ENCODE results near the gene MYO3B. TPM values are rescaled to one million over a fixed set of nuclear protein-coding genes. Genes with fewer than 3 reads are reported as not detected.

The MYO3B gene
- total and polyA plus RNA-seq, 2 donors (not counting 1 experiment from before 2014, with no cell fraction given), result not detected

- POLR2A ChIA-PET, result no interaction called here
- CTCF ChIA-PET, result interaction anchor here (3.5 kb wide), 1 partner anchor 450 kb away, joined by 16 read pairs; no protein-coding TSS in a partner anchor
- Histone ChIP-seq H3K4me1 (ENCODE audit: control insufficient read depth in 2 of 2, insufficient read depth in 2 of 2, low read length in 2 of 2) (no peaks in the 10 kb centered on the region), H3K27ac (ENCODE audit: low read length in 2 of 2) (no peak overlapping the region), H3K9ac (ENCODE audit: low read length) (no peak overlapping the region), H3K79me2 (ENCODE audit: control insufficient read depth, insufficient read depth, low read length) (no peaks in the 10 kb centered on the region), H3K4me3 (ENCODE audit: control extremely low read depth in 1 of 5, extremely low read depth in 1 of 5, insufficient read depth in 1 of 5, low read depth in 2 of 5, low read length in 4 of 5) (no peak overlapping the region), H3K9me3 (ENCODE audit: control extremely low read depth in 1 of 3, control insufficient read depth in 2 of 3, insufficient read depth in 1 of 3, low read length in 2 of 3) (no peaks in the 10 kb centered on the region), H4K20me1 (ENCODE audit: control insufficient read depth, insufficient read depth, low read length, poor library complexity, severe bottlenecking) (no peaks in the 10 kb centered on the region), H2AFZ (ENCODE audit: insufficient read depth, low read depth, low read length, poor library complexity, severe bottlenecking) (no peak overlapping the region), H3K36me3 (replicated peaks in 1 of 2; ENCODE audit: control extremely low read depth in 1 of 2, control insufficient read depth in 1 of 2, extremely low read depth in 1 of 2, insufficient read depth in 2 of 2, low read length in 1 of 2) (no peaks in the 10 kb centered on the region), H3K4me2 (replicated peaks; ENCODE audit: low read depth, low read length, poor library complexity, severe bottlenecking) (no peak overlapping the region), H3K27me3 (replicated peaks in 1 of 4; ENCODE audit: control extremely low read depth in 1 of 4, control insufficient read depth in 3 of 4, insufficient read depth in 4 of 4, low read length in 3 of 4) (peaks cover 0 to 27% (median 7%) of the 10 kb centered on the region in 4 experiments)
- no peak for TF ChIP-seq EZH2 (IDR thresholded peaks at IDR 0.05; ENCODE audit: borderline replicate concordance, insufficient read depth, low read depth, low read length, poor library complexity, severe bottlenecking)
- TF ChIP-seq, protein P1, sequence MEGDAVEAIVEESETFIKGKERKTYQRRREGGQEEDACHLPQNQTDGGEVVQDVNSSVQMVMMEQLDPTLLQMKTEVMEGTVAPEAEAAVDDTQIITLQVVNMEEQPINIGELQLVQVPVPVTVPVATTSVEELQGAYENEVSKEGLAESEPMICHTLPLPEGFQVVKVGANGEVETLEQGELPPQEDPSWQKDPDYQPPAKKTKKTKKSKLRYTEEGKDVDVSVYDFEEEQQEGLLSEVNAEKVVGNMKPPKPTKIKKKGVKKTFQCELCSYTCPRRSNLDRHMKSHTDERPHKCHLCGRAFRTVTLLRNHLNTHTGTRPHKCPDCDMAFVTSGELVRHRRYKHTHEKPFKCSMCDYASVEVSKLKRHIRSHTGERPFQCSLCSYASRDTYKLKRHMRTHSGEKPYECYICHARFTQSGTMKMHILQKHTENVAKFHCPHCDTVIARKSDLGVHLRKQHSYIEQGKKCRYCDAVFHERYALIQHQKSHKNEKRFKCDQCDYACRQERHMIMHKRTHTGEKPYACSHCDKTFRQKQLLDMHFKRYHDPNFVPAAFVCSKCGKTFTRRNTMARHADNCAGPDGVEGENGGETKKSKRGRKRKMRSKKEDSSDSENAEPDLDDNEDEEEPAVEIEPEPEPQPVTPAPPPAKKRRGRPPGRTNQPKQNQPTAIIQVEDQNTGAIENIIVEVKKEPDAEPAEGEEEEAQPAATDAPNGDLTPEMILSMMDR (IDR thresholded peaks at IDR 0.05), result no peak
- DNase-seq, result no peak
- Mint-ChIP-seq H3K27me3 (peaks cover 49% of the 10 kb centered on the region), H3K9me3 (ENCODE audit: insufficient read depth) (no peaks in the 10 kb centered on the region), H3K4me3 (no peak overlapping the region), H3K27ac (no peak overlapping the region), H3K4me1 (peaks cover 2% of the 10 kb centered on the region)
- WGBS (ENCODE audit: insufficient coverage), result 62% methylated on average over 5 of the region's 6 CpGs
- intact Hi-C loops (cut with micrococcal nuclease), result no loop called here
- no peak for ATAC-seq (ENCODE audit: low read depth)
These were observed 185.1 kb downstream of the MYO3B start for GRCh38 chr2:170362871-170363631.

DNA sequence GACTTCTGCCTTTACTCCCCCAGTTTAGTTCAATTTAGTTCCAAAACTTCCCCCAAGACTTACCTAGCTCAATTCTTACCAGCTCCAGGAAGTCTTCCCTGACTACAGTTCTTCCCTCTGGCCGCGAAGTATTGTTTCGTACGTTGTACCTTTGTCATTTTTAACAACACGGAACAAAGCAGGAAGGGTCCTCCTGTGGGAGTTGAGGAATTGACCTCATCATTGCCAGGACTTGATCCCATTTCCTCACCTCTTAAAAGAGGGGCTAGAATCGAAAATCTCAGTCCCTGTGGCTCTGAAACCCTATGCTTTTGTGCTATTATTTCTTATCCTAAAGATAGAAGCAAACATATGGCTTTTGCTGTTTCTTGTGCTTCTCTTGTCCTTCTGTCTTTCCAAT lies 187.1 kb downstream of the MYO3B start:
- Histone ChIP-seq H3K9ac (ENCODE audit: low read length) (no peak overlapping the region), H3K4me2 (replicated peaks; ENCODE audit: low read depth, low read length, poor library complexity, severe bottlenecking) (no peak overlapping the region), H3K79me2 (ENCODE audit: control insufficient read depth, insufficient read depth, low read length) (no peaks in the 10 kb centered on the region), H3K4me3 (ENCODE audit: control extremely low read depth in 1 of 5, extremely low read depth in 1 of 5, insufficient read depth in 1 of 5, low read depth in 2 of 5, low read length in 4 of 5) (no peak overlapping the region), H4K20me1 (ENCODE audit: control insufficient read depth, insufficient read depth, low read length, poor library complexity, severe bottlenecking) (no peaks in the 10 kb centered on the region), H3K9me3 (ENCODE audit: control extremely low read depth in 1 of 3, control insufficient read depth in 2 of 3, insufficient read depth in 1 of 3, low read length in 2 of 3) (no peaks in the 10 kb centered on the region), H2AFZ (ENCODE audit: insufficient read depth, low read depth, low read length, poor library complexity, severe bottlenecking) (no peak overlapping the region), H3K27me3 (replicated peaks in 1 of 4; ENCODE audit: control extremely low read depth in 1 of 4, control insufficient read depth in 3 of 4, insufficient read depth in 4 of 4, low read length in 3 of 4) (peaks cover 0 to 37% (median 7%) of the 10 kb centered on the region in 4 experiments), H3K36me3 (replicated peaks in 1 of 2; ENCODE audit: control extremely low read depth in 1 of 2, control insufficient read depth in 1 of 2, extremely low read depth in 1 of 2, insufficient read depth in 2 of 2, low read length in 1 of 2) (no peaks in the 10 kb centered on the region), H3K4me1 (ENCODE audit: control insufficient read depth in 2 of 2, insufficient read depth in 2 of 2, low read length in 2 of 2) (no peaks in the 10 kb centered on the region), H3K27ac (ENCODE audit: low read length in 2 of 2) (no peak overlapping the region)
- no peak overlapping the region for H3K4me3 Mint-ChIP-seq
- H3K9me3 Mint-ChIP-seq (ENCODE audit: insufficient read depth), result no peaks in the 10 kb centered on the region
- intact Hi-C loops (cut with micrococcal nuclease), result no loop called here
- 80% methylated on average over 1 of the region's 6 CpGs for WGBS (ENCODE audit: insufficient coverage)
- no peak overlapping the region for H3K27ac Mint-ChIP-seq
- ATAC-seq (ENCODE audit: low read depth), result no peak
- ChIA-PET CTCF (interaction anchor here (3.5 kb wide), 1 partner anchor 448 kb away, joined by 16 read pairs; no protein-coding TSS in a partner anchor), POLR2A (no interaction called here)
- no peak for DNase-seq
- H3K4me1 Mint-ChIP-seq, result peaks cover 2% of the 10 kb centered on the region
- TF ChIP-seq EZH2 (IDR thresholded peaks at IDR 0.05; ENCODE audit: borderline replicate concordance, insufficient read depth, low read depth, low read length, poor library complexity, severe bottlenecking), result no peak
- TF ChIP-seq, protein P1 (IDR thresholded peaks at IDR 0.05), result no peak
- H3K27me3 Mint-ChIP-seq, result peaks cover 55% of the 10 kb centered on the region

All from B cell (primary cell).